ENCODE measurements around the gene CAPN15.

The CAPN15 gene

GRCh38 chr16:554297-554621, 26.7 kb downstream of the CAPN15 start:
- no peak overlapping the region for H3K4me3 ChIP-seq (ENCODE audit: low read depth, low read length)
- no peak for TF ChIP-seq CTCF (IDR thresholded peaks at IDR 0.05; ENCODE audit: low read depth, low read length)

- no peak for TF ChIP-seq CTCF (IDR thresholded peaks at IDR 0.05; ENCODE audit: low read depth, low read length)
- no peak overlapping the region for H3K4me3 ChIP-seq (ENCODE audit: low read depth, low read length)
Observed at GRCh38 chr16:554640-555365, 27.3 kb downstream of the CAPN15 start.

GRCh38 chr16:555528-556473, 28.3 kb downstream of the CAPN15 start:
- no peak overlapping the region for H3K4me3 ChIP-seq (ENCODE audit: low read depth, low read length)
- TF ChIP-seq CTCF (IDR thresholded peaks at IDR 0.05; ENCODE audit: low read depth, low read length) = no peak

GRCh38 chr16:556474-557173, 29.1 kb downstream of the CAPN15 start:
- H3K4me3 ChIP-seq (ENCODE audit: low read depth, low read length) = no peak overlapping the region
- TF ChIP-seq CTCF (IDR thresholded peaks at IDR 0.05; ENCODE audit: low read depth, low read length) = no peak

- no peak for TF ChIP-seq CTCF (IDR thresholded peaks at IDR 0.05; ENCODE audit: low read depth, low read length)
- no peak overlapping the region for H3K4me3 ChIP-seq (ENCODE audit: low read depth, low read length)
Observed at GRCh38 chr16:557463-558297, 30.2 kb downstream of the CAPN15 start.

GRCh38 chr16:558298-559020, 30.9 kb downstream of the CAPN15 start:
- no peak for TF ChIP-seq CTCF (IDR thresholded peaks at IDR 0.05; ENCODE audit: low read depth, low read length)

More at GRCh38 chr16:558298-559020, 30.9 kb downstream of the CAPN15 start:
- no peak overlapping the region for H3K4me3 ChIP-seq (ENCODE audit: low read depth, low read length)
